H1 (cell line): Measurements from ENCODE around the gene HTR2A. TPM values are rescaled to one million over a fixed set of nuclear protein-coding genes. Genes with fewer than 3 reads are reported as not detected.

ENCODE experiments used
- CTCF ChIA-PET: fragments of 300-600 bp; sonication (Branson Sonifier 250); formaldehyde crosslinking; loops from one replicate; lab custom pipeline; 2021; ENCODE audit not compliant: partially characterized antibody; lab: Charles Lee
- POLR2A ChIA-PET: fragments of 300-600 bp; sonication (Branson Sonifier 250); formaldehyde crosslinking; loops from one replicate; lab custom pipeline; 2021; ENCODE audit warnings: inconsistent platforms; ENCODE audit not compliant: partially characterized antibody; lab: Charles Lee
- DNase-seq, 2 experiments: peaks; one replicate each; pipeline versions ENCODE4 v3.0.0 to v3.0.0-alpha.2; 2010 to 2022; ENCODE audit warnings: low spot score in 2 of 2, low read depth in 1 of 2, mixed read lengths in 1 of 2
- FAIRE-seq: peaks from 2 replicates; lab custom pipeline; 2011; peaks lifted over from hg19 to GRCh38; lab: Jason Lieb, UNC
- H2AFZ ChIP-seq: 2 replicates; pipeline ENCODE4 v1.8.1; 2012; ENCODE audit warnings: low read length, inconsistent platforms
- H2AK5ac ChIP-seq: 2 replicates; pipeline ENCODE4 v1.6.1; 2013; ENCODE audit warnings: low read depth, low read length
- H2BK120ac ChIP-seq: replicated peaks from 2 replicates; pipeline ENCODE3; 2013; ENCODE audit warnings: low read depth, low read length, inconsistent platforms
- H2BK12ac ChIP-seq: 2 replicates; pipeline ENCODE4 v1.6.1; 2013; ENCODE audit warnings: low read depth, low read length
- H2BK15ac ChIP-seq: 2 replicates; pipeline ENCODE4 v1.6.1; 2013; ENCODE audit warnings: low read length
- H2BK20ac ChIP-seq: 2 replicates; pipeline ENCODE4 v1.6.1; 2013; ENCODE audit warnings: low read length
- H2BK5ac ChIP-seq: 2 replicates; pipeline ENCODE4 v1.6.1; 2013; ENCODE audit warnings: low read depth, low read length
- H3K14ac ChIP-seq: 2 replicates; pipeline ENCODE4 v1.6.1; 2013; ENCODE audit warnings: inconsistent platforms; ENCODE audit not compliant: insufficient read length
- H3K18ac ChIP-seq: 2 replicates; pipeline ENCODE4 v1.6.1; 2013; ENCODE audit warnings: low read length; ENCODE audit errors: extremely low read depth
- H3K23ac ChIP-seq: 2 replicates; pipeline ENCODE4 v1.6.1; 2013; ENCODE audit warnings: inconsistent platforms; ENCODE audit not compliant: insufficient read length
- H3K23me2 ChIP-seq: 2 replicates; pipeline ENCODE4 v1.6.1; 2013; ENCODE audit warnings: low read depth, low read length
- H3K27ac ChIP-seq: 2 replicates; pipeline ENCODE4 v1.6.1; 2011; ENCODE audit warnings: low read depth, low read length, inconsistent platforms
- H3K27me3 ChIP-seq, 4 experiments: replicated peaks in 1 of 4; 1 replicate in 1 of 4; 2 replicates in 3 of 4; pipeline versions ENCODE4 v1.6.1 to v1.8.1; 2011 to 2013; ENCODE audit warnings: low read length in 3 of 4, mild to moderate bottlenecking in 3 of 4, inconsistent platforms in 2 of 4, mixed read lengths in 2 of 4, moderate library complexity in 1 of 4; ENCODE audit not compliant: control insufficient read depth in 3 of 4, insufficient read depth in 3 of 4; ENCODE audit errors: extremely low read depth in 1 of 4
- H3K36me3 ChIP-seq, 4 experiments: 2 replicates each; pipeline versions ENCODE4 v1.6.1 to v1.8.1; 2011 to 2013; ENCODE audit warnings: mild to moderate bottlenecking in 4 of 4, low read length in 3 of 4, moderate library complexity in 2 of 4, control low read depth in 1 of 4, inconsistent platforms in 1 of 4; ENCODE audit not compliant: insufficient read depth in 4 of 4, control insufficient read depth in 2 of 4
- H3K4ac ChIP-seq: replicated peaks from 2 replicates; pipeline ENCODE3; 2013; ENCODE audit warnings: low read length, low read depth, mixed read lengths, inconsistent platforms; ENCODE audit not compliant: insufficient read length
- H3K4me1 ChIP-seq, 4 experiments: replicated peaks in 1 of 4; 1 replicate in 1 of 4; 2 replicates in 3 of 4; pipeline versions ENCODE4 v1.6.1 to v1.8.1; 2011 to 2013; ENCODE audit warnings: low read length in 3 of 4, inconsistent platforms in 2 of 4, mixed read lengths in 1 of 4; ENCODE audit not compliant: insufficient read depth in 4 of 4, control insufficient read depth in 3 of 4
- H3K4me2 ChIP-seq, 2 experiments: 2 replicates each; pipeline versions ENCODE4 v1.6.1 to v1.8.1; 2011 to 2013; ENCODE audit warnings: low read depth in 2 of 2, low read length in 2 of 2, control low read depth in 1 of 2, inconsistent platforms in 1 of 2, mild to moderate bottlenecking in 1 of 2; ENCODE audit not compliant: insufficient read depth in 1 of 2
- H3K4me3 ChIP-seq, 4 experiments: fragments of 200-600, 300-600 bp in 1 of 4; sonication (generic), shearing (Covaris generic), sonication (Bioruptor Twin) in 1 of 4; 2 replicates each; pipeline versions ENCODE4 v1.5.1 to v1.8.1; 2011 to 2016; ENCODE audit warnings: low read length in 4 of 4, low read depth in 3 of 4, control low read depth in 2 of 4, inconsistent platforms in 2 of 4, mild to moderate bottlenecking in 2 of 4, mixed read lengths in 1 of 4, moderate library complexity in 1 of 4; ENCODE audit not compliant: insufficient read depth in 2 of 4; ENCODE audit errors: extremely low read depth in 1 of 4
- H3K56ac ChIP-seq: replicated peaks from 2 replicates; pipeline ENCODE3; 2013; ENCODE audit warnings: low read depth, mild to moderate bottlenecking, mixed read lengths, low read length, inconsistent platforms; ENCODE audit not compliant: insufficient read length
- H3K79me1 ChIP-seq: 2 replicates; pipeline ENCODE4 v1.6.1; 2013; ENCODE audit warnings: low read depth, low read length, control low read depth
- H3K79me2 ChIP-seq, 2 experiments: 2 replicates each; pipeline versions ENCODE4 v1.6.1 to v1.8.1; 2012 to 2013; ENCODE audit warnings: low read length in 2 of 2, mild to moderate bottlenecking in 2 of 2, inconsistent platforms in 1 of 2; ENCODE audit not compliant: insufficient read depth in 2 of 2, control insufficient read depth in 1 of 2
- H3K9ac ChIP-seq, 4 experiments: replicated peaks in 1 of 4; 1 replicate in 1 of 4; 2 replicates in 3 of 4; pipeline versions ENCODE4 v1.6.1 to v1.8.1; 2011 to 2013; ENCODE audit warnings: low read depth in 3 of 4, low read length in 3 of 4, control low read depth in 2 of 4, mild to moderate bottlenecking in 2 of 4, moderate library complexity in 2 of 4, inconsistent platforms in 1 of 4; ENCODE audit errors: extremely low read depth in 1 of 4
- H3K9me3 ChIP-seq, 2 experiments: 2 replicates each; pipeline versions ENCODE4 v1.6.1 to v1.8.1; 2012 to 2013; ENCODE audit warnings: mild to moderate bottlenecking in 2 of 2, moderate library complexity in 2 of 2, control low read depth in 1 of 2, inconsistent platforms in 1 of 2, low read depth in 1 of 2, low read length in 1 of 2, mixed read lengths in 1 of 2; ENCODE audit not compliant: insufficient read depth in 2 of 2
- H4K20me1 ChIP-seq, 2 experiments: replicated peaks in 1 of 2; 2 replicates each; pipeline versions ENCODE3 to v1.8.1; 2011 to 2013; ENCODE audit warnings: inconsistent platforms in 2 of 2, low read length in 2 of 2, mild to moderate bottlenecking in 1 of 2; ENCODE audit not compliant: insufficient read depth in 2 of 2, control insufficient read depth in 1 of 2
- H4K5ac ChIP-seq: 2 replicates; pipeline ENCODE4 v1.6.1; 2013; ENCODE audit warnings: low read length, low read depth, mixed read lengths, inconsistent platforms; ENCODE audit not compliant: insufficient read length
- H4K8ac ChIP-seq: 2 replicates; pipeline ENCODE4 v1.8.0; 2013; ENCODE audit warnings: mild to moderate bottlenecking, moderate library complexity, low read length, inconsistent platforms; ENCODE audit not compliant: insufficient read depth; ENCODE audit errors: extremely low read depth
- H4K91ac ChIP-seq: replicated peaks from 2 replicates; pipeline ENCODE3; 2013; ENCODE audit warnings: low read length, mixed read lengths, inconsistent platforms; ENCODE audit not compliant: insufficient read length
- BCL11A ChIP-seq, 2 experiments: IDR thresholded peaks; one replicate each; pipeline ENCODE4 v1.6.1; 2011; ENCODE audit warnings: low read depth in 2 of 2, low read length in 2 of 2, mild to moderate bottlenecking in 2 of 2
- EGR1 ChIP-seq: IDR thresholded peaks from 2 replicates; pipeline ENCODE4 v1.6.1; 2011; ENCODE audit warnings: low read depth, low read length, borderline replicate concordance
- KDM4A ChIP-seq: IDR thresholded peaks from one replicate; pipeline ENCODE4 v1.7.1; 2012; ENCODE audit warnings: low read depth, mild to moderate bottlenecking, moderate library complexity, low read length, inconsistent platforms; ENCODE audit not compliant: severe bottlenecking
- MAFK ChIP-seq: IDR thresholded peaks from 2 replicates; pipeline ENCODE4 v1.6.1; 2012; ENCODE audit warnings: low read depth, mild to moderate bottlenecking, improper control_type of control experiment, low read length
- RAD21 ChIP-seq, 2 experiments: IDR thresholded peaks in 1 of 2; conservative IDR thresholded peaks in 1 of 2; 2 replicates each; pipeline ENCODE4 v1.6.1; 2011; ENCODE audit warnings: low read depth in 2 of 2, low read length in 2 of 2, improper control_type of control experiment in 1 of 2, inconsistent platforms in 1 of 2, mild to moderate bottlenecking in 1 of 2, moderate library complexity in 1 of 2
- SIN3A ChIP-seq, 2 experiments: IDR thresholded peaks in 1 of 2; conservative IDR thresholded peaks in 1 of 2; 2 replicates each; pipeline ENCODE4 v1.6.1; 2011 to 2012; ENCODE audit warnings: low read length in 2 of 2, improper control_type of control experiment in 1 of 2, low read depth in 1 of 2, mild to moderate bottlenecking in 1 of 2
- SP4 ChIP-seq: IDR thresholded peaks from 2 replicates; pipeline ENCODE4 v1.6.1; 2012; ENCODE audit warnings: low read length, inconsistent platforms
- SRF ChIP-seq: IDR thresholded peaks from 2 replicates; pipeline ENCODE4 v1.6.1; 2011; ENCODE audit warnings: mild to moderate bottlenecking, low read depth, low read length, moderate library complexity
- TAF7 ChIP-seq: optimal IDR thresholded peaks from 2 replicates; pipeline ENCODE3; 2011; ENCODE audit warnings: low read depth, mild to moderate bottlenecking, inconsistent platforms, low read length, moderate library complexity, borderline replicate concordance
- TCF12 ChIP-seq: IDR thresholded peaks from 2 replicates; pipeline ENCODE4 v1.6.1; 2011; ENCODE audit warnings: low read depth, mild to moderate bottlenecking, low read length
- TEAD4 ChIP-seq: IDR thresholded peaks from 2 replicates; pipeline ENCODE4 v1.6.1; 2012; ENCODE audit warnings: low read depth, low read length, inconsistent platforms, mixed read lengths
- USF2 ChIP-seq: IDR thresholded peaks from 2 replicates; pipeline ENCODE4 v1.6.1; 2011; ENCODE audit warnings: low read length, improper control_type of control experiment
- WGBS, 2 experiments: shearing (Covaris generic) in 1 of 2; methylation state at CpG; one replicate each; pipeline versions ENCODE4 v1.1.6 to v1.1.7; 2013 to 2015; ENCODE audit warnings: low lambda C conversion rate in 2 of 2, mixed read lengths in 2 of 2, inconsistent platforms in 1 of 2, low coverage in 1 of 2, missing lambda C conversion rate in 1 of 2; ENCODE audit not compliant: insufficient replicate concordance in 2 of 2, insufficient coverage in 1 of 2, insufficient read length in 1 of 2; ENCODE audit errors: extremely low coverage in 1 of 2, missing lambda C conversion rate in 1 of 2; 5-methylcytosine and 5-hydroxymethylcytosine counted together
- polyA plus RNA-seq, 7 experiments: library from polyadenylated mRNA; depleted of rRNA in 3 of 7; stranded (reverse) in 5 of 7; unstranded in 2 of 7; fragments of >200 nt in 5 of 7; fragments of 200-250 nt in 2 of 7; gene quantifications; 1 replicate in 5 of 7; 2 replicates in 1 of 7; 4 replicates in 1 of 7; pipeline versions ENCODE4 v1.2.1 to v1.2.3, GENCODE V29; 2011 to 2013; ENCODE audit warnings: missing spikeins in 2 of 7, mixed read lengths in 2 of 7
- total RNA-seq: library from RNA; stranded (reverse); fragmentation: NEBNext Ultra II Directional; extraction: Animal tissue kit (Norgen Biotek cat#: 25700); gene quantifications from 2 replicates; pipeline ENCODE4 v1.2.1, GENCODE V29; 2021
- TF ChIP-seq, protein P1 (sequence below): IDR thresholded peaks from 2 replicates; pipeline ENCODE4 v1.6.1; 2012; ENCODE audit warnings: inconsistent platforms

The HTR2A gene
- total and polyA plus RNA-seq, 2 of the 8 experiments (the other 6 are each of a cell fraction or from before 2014, with no cell fraction given): not detected

- Histone ChIP-seq H3K23me2 (no peaks in the 10 kb centered on the region), H3K4me1 (no peaks in the 10 kb centered on the region), H3K23ac (no peak overlapping the region), H3K79me1 (no peaks in the 10 kb centered on the region), H2BK120ac (no peak overlapping the region), H3K18ac (no peak overlapping the region), H3K4me3 (no peak overlapping the region), H2BK20ac (no peak overlapping the region), H3K9ac (no peak overlapping the region), H2BK15ac (no peak overlapping the region), H3K36me3 (no peaks in the 10 kb centered on the region; a peak in 1 of 8 replicates), H3K9me3 (no peaks in the 10 kb centered on the region), H4K91ac (no peak overlapping the region), H3K79me2 (no peaks in the 10 kb centered on the region), H4K5ac (no peak overlapping the region), H3K56ac (no peak overlapping the region), H2AK5ac (no peak overlapping the region), H4K20me1 (no peaks in the 10 kb centered on the region), H4K8ac (no peak overlapping the region), H3K14ac (no peak overlapping the region), H3K27me3 (no peaks in the 10 kb centered on the region), H2AFZ (no peak overlapping the region), H2BK5ac (no peak overlapping the region), H3K4ac (no peak overlapping the region), H2BK12ac (no peak overlapping the region), H3K4me2 (no peak overlapping the region), H3K27ac (no peak overlapping the region)
- 93% methylated on average over 1 of the region's 1 CpG; no CpG with 5 or more reads in 1 of the 2 experiments for WGBS, 2 experiments
- ChIA-PET CTCF (interaction anchor here (2.1 kb wide), 1 partner anchor 10 kb away, joined by 14 read pairs; no protein-coding TSS in a partner anchor), POLR2A (no interaction called here)
- FAIRE-seq (no peak), DNase-seq (no peak)
- TF ChIP-seq SIN3A (conservative IDR thresholded peaks at IDR 0.05 in 1 of 2, IDR thresholded peaks at IDR 0.05 in 1 of 2; ENCODE audit: low read depth in 1 of 2, low read length in 2 of 2) (no peak), SP4 (no peak), BCL11A (IDR thresholded peaks at IDR 0.05; ENCODE audit: low read depth in 2 of 2, low read length in 2 of 2) (no peak), EGR1 (no peak), TEAD4 (no peak), SRF (no peak), TAF7 (no peak), KDM4A (no peak), RAD21 (IDR thresholded peaks at IDR 0.05 in 1 of 2, conservative IDR thresholded peaks at IDR 0.05 in 1 of 2; ENCODE audit: low read depth in 2 of 2, low read length in 2 of 2) (no peak), MAFK (no peak), TCF12 (no peak), USF2 (no peak)
- TF ChIP-seq, protein P1, sequence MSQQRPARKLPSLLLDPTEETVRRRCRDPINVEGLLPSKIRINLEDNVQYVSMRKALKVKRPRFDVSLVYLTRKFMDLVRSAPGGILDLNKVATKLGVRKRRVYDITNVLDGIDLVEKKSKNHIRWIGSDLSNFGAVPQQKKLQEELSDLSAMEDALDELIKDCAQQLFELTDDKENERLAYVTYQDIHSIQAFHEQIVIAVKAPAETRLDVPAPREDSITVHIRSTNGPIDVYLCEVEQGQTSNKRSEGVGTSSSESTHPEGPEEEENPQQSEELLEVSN: no peak
These were observed 6.9 kb upstream of the HTR2A start for GRCh38 chr13:46903748-46904147.
